ENCODE data around the gene OSTN. TPM values are rescaled to one million over a fixed set of nuclear protein-coding genes. Genes with fewer than 3 reads are reported as not detected.
"Not testable (repeated sequence)": the region's sequence is repeated elsewhere in the genome, so short reads cannot be mapped to it uniquely, and the experiment has no call there.

Gene OSTN
- total and polyA plus RNA-seq, 9 of the 15 experiments (the other 6 are each of a cell fraction or from before 2014, with no cell fraction given): not detected

- DNase-seq (ENCODE audit: extremely low read depth in 1 of 4, low spot score in 3 of 4); H3K9ac ChIP-seq (ENCODE audit: insufficient read depth in 1 of 2, low read depth in 2 of 2, low read length in 2 of 2); POLR2A ChIA-PET; H3K4me1 ChIP-seq (replicated peaks in 1 of 2; ENCODE audit: control insufficient read depth in 2 of 2, insufficient read depth in 2 of 2, low read length in 2 of 2); intact Hi-C loops (cut with micrococcal nuclease); H3K79me2 ChIP-seq (ENCODE audit: control insufficient read depth, insufficient read depth, low read length); H4K20me1 ChIP-seq (replicated peaks; ENCODE audit: control insufficient read depth, insufficient read depth, low read length); in situ Hi-C loops (cut with MboI); H3K36me3 ChIP-seq (ENCODE audit: control insufficient read depth, insufficient read depth, low read length); H3K4me2 ChIP-seq (ENCODE audit: insufficient read depth, low read length); H3K27ac ChIP-seq (ENCODE audit: extremely low read depth, low read depth, low read length); FAIRE-seq; H3K9me3 ChIP-seq (replicated peaks; ENCODE audit: control insufficient read depth, insufficient read depth, low read depth, low read length); ATAC-seq; H2AFZ ChIP-seq (ENCODE audit: low read depth, low read length); BruUV-seq (replicated peaks); H3K27me3 ChIP-seq (ENCODE audit: control insufficient read depth in 2 of 2, insufficient read depth in 2 of 2, low read length in 2 of 2); CTCF ChIA-PET (ENCODE audit: low intra/inter-chr PET ratio); H3K4me3 ChIP-seq; H3K9me1 ChIP-seq (ENCODE audit: control insufficient read depth, insufficient read depth, low read length): not testable (repeated sequence)
- 2% methylated on average over 4 of the region's 4 CpGs for WGBS (ENCODE audit: insufficient coverage, low coverage, missing lambda C conversion rate)
- peak; percentile 24; the same call in 1 of the 2 replicates for TF ChIP-seq MAFF (IDR thresholded peaks at IDR 0.05; ENCODE audit: low read length)
- TF ChIP-seq MAFG (tag; conservative IDR thresholded peaks at IDR 0.05): peak; percentile 58
- TF ChIP-seq C11orf30 (IDR thresholded peaks at IDR 0.05; ENCODE audit: low read depth): peak; percentile 51
- peak; percentile 78 for TF ChIP-seq ZNF316 (IDR thresholded peaks at IDR 0.05)
- TF ChIP-seq MAFK (IDR thresholded peaks at IDR 0.05; ENCODE audit: low read length): 0 out of 2 replicates have a peak, but pooled peaks have one; percentile 39
Observed at GRCh38 chr3:191192270-191192669, 6.8 kb upstream of the OSTN start.

GRCh38 chr3:191192941-191193340, 6.1 kb upstream of the OSTN start:
- DNase-seq (ENCODE audit: extremely low read depth in 1 of 4, low spot score in 3 of 4) (no peak), ATAC-seq (no peak), FAIRE-seq (no peak)
- no peak overlapping the region for H3K4me2 ChIP-seq (ENCODE audit: insufficient read depth, low read length)
- no peaks in the 10 kb centered on the region for H4K20me1 ChIP-seq (replicated peaks; ENCODE audit: control insufficient read depth, insufficient read depth, low read length)
- no peak overlapping the region for H3K27ac ChIP-seq (ENCODE audit: extremely low read depth, low read depth, low read length)
- no peak overlapping the region for H3K4me3 ChIP-seq
- TF ChIP-seq ZNF316 (IDR thresholded peaks at IDR 0.05) (peak; percentile 56), EZH2 (IDR thresholded peaks at IDR 0.05; ENCODE audit: borderline replicate concordance, low read depth, low read length) (no peak)
- no TSS peak for BruUV-seq (replicated peaks)
- no peaks in the 10 kb centered on the region for H3K27me3 ChIP-seq (ENCODE audit: control insufficient read depth in 2 of 2, insufficient read depth in 2 of 2, low read length in 2 of 2)
- no peak overlapping the region for H3K9ac ChIP-seq (ENCODE audit: insufficient read depth in 1 of 2, low read depth in 2 of 2, low read length in 2 of 2)
- no peak overlapping the region for H2AFZ ChIP-seq (ENCODE audit: low read depth, low read length)
- POLR2A ChIA-PET: no interaction called here
- H3K36me3 ChIP-seq (ENCODE audit: control insufficient read depth, insufficient read depth, low read length): no peaks in the 10 kb centered on the region
- H3K9me3 ChIP-seq (replicated peaks; ENCODE audit: control insufficient read depth, insufficient read depth, low read depth, low read length): no peaks in the 10 kb centered on the region
- CTCF ChIA-PET (ENCODE audit: low intra/inter-chr PET ratio): no interaction called here
- no peaks in the 10 kb centered on the region for H3K79me2 ChIP-seq (ENCODE audit: control insufficient read depth, insufficient read depth, low read length)
- H3K4me1 ChIP-seq (replicated peaks in 1 of 2; ENCODE audit: control insufficient read depth in 2 of 2, insufficient read depth in 2 of 2, low read length in 2 of 2): no peaks in the 10 kb centered on the region
- in situ Hi-C loops (cut with MboI) (no loop called here), intact Hi-C loops (cut with micrococcal nuclease) (no loop called here)
- no peaks in the 10 kb centered on the region for H3K9me1 ChIP-seq (ENCODE audit: control insufficient read depth, insufficient read depth, low read length)

Measured in K562 (cell line).